NB4 (cell line): ENCODE measurements around the gene NIF3L1.

Experiments used
- DNase-seq: peaks from one replicate; pipeline ENCODE4 v3.0.0; 2010; ENCODE audit warnings: low read depth
- H3K4me3 ChIP-seq: one replicate; pipeline ENCODE4 v1.5.1; 2011; ENCODE audit warnings: mild to moderate bottlenecking, low read depth, low read length, moderate library complexity
- MYC ChIP-seq: IDR thresholded peaks from 2 replicates; pipeline ENCODE4 v1.6.1; 2011; ENCODE audit warnings: low read depth, low read length
- POLR2A ChIP-seq: IDR thresholded peaks from 2 replicates; pipeline ENCODE4 v1.6.1; 2011; ENCODE audit warnings: mild to moderate bottlenecking; ENCODE audit not compliant: insufficient read length; ENCODE audit errors: extremely low read depth
- TF ChIP-seq, protein P1 (sequence below): IDR thresholded peaks from one replicate; pipeline ENCODE4 v1.5.1; 2012; ENCODE audit warnings: low read depth, low read length
- TF ChIP-seq, protein P2 (sequence below): IDR thresholded peaks from 2 replicates; pipeline ENCODE4 v1.6.1; 2011; ENCODE audit warnings: low read depth, low read length

NIF3L1 gene

DNA sequence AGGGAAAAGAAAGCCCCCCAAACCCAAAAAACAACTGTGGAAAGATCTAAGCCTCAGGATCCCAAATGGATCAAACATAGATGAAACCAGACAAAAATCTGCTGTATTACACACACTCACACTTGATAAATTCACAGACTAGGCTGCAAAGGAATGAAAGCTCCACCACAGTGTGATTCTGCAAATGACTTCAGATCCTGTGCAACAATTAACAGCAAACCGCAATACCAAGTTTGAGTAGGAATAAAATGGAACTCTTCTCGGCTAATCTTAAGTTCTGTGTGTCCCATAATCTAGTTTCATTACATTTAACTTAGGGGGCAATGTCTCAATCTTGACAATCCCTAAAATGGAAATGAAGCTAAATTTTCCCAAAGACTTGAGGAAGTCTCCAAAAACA, 36.6 kb upstream of the NIF3L1 start:
- no peak for DNase-seq
- no peak for TF ChIP-seq POLR2A
- TF ChIP-seq, protein P1, sequence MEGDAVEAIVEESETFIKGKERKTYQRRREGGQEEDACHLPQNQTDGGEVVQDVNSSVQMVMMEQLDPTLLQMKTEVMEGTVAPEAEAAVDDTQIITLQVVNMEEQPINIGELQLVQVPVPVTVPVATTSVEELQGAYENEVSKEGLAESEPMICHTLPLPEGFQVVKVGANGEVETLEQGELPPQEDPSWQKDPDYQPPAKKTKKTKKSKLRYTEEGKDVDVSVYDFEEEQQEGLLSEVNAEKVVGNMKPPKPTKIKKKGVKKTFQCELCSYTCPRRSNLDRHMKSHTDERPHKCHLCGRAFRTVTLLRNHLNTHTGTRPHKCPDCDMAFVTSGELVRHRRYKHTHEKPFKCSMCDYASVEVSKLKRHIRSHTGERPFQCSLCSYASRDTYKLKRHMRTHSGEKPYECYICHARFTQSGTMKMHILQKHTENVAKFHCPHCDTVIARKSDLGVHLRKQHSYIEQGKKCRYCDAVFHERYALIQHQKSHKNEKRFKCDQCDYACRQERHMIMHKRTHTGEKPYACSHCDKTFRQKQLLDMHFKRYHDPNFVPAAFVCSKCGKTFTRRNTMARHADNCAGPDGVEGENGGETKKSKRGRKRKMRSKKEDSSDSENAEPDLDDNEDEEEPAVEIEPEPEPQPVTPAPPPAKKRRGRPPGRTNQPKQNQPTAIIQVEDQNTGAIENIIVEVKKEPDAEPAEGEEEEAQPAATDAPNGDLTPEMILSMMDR: no peak
- TF ChIP-seq MYC: no peak
- TF ChIP-seq, protein P2, sequence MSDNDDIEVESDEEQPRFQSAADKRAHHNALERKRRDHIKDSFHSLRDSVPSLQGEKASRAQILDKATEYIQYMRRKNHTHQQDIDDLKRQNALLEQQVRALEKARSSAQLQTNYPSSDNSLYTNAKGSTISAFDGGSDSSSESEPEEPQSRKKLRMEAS: no peak

DNA sequence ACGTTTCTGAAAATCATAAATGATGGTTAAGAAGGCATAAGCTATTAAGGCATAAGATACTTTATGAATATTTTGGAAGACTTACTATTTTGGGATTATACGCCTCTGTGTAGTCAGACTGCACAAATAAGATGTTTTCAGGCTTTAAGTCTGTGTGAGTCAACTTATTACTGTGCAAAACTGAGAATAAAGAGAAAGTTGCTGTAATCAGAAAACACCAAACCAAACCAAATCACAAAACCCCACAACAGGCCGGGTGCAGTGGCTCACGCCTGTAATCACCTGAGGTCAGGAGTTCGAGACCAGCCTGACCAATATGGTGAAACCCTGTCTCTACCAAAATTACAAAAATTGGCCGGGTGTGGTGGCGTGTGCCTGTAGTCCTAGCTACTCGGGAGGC, 32.4 kb upstream of the NIF3L1 start:
- TF ChIP-seq, protein P1: no peak
- TF ChIP-seq POLR2A (no peak), MYC (no peak)
- TF ChIP-seq, protein P2: no peak
- H3K4me3 ChIP-seq: no peak overlapping the region
- DNase-seq: no peak

More for the DNA sequence above, 36.6 kb upstream of the NIF3L1 start:
- no peak overlapping the region for H3K4me3 ChIP-seq

DNA sequence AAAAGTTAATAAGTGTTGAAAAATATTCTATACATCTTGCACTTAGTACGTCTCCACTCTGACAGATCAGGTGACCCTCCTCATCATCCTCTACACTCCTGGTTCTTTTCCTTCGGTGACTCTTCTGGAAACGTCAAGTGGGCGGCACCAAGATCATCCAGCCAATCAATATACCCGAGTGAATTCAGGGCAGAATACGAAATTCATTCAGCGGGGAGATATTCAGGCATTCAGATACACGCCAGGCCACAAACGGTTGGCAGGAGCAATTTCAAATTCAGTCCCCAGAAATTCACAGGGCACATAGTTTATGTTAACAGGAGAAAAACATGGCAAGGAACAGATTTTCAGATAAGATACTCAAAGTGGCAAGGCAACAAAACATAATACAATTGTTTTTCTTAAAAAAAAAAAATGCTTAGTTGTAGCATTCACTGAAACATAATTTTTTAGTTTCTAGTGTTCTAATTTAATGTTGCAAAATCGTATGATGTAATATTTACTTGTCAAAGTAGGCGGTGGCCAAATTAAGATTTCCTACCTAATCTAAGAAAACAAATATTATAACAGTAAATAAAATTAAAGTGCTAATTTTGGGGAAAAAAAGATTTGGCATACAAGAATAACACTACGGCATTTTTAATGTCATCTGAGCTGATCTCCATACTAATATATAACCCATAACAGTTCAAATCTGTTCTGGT, 28.9 kb upstream of the NIF3L1 start:
- H3K4me3 ChIP-seq: peak overlapping the region; percentile 84
- DNase-seq: no peak
- TF ChIP-seq POLR2A: no peak
- TF ChIP-seq, protein P1: no peak

DNA sequence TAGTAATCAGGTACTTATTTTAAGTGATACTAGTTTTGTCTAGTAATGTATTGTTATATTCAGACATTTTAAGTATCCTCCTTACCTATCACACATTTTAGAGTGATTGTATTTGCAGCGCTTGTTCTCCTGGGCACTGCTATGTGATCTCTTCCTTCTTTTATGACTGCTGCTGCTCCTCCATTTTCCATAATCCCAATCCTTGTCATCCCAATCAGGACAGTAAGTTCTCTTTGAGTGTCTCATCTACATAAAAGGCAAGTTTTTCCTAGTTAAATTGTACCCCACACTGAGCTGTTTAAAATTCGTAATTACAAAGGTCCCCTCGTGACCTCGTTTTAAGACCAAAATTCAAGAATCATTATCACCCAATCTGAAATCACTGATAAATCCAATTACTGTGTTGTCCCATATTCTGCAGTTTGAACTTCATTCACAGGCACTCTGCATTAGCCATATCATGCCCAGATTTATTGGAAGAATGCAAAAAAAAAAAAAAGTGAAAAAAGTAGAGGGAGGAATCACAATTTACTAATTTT, 27.5 kb upstream of the NIF3L1 start:
- TF ChIP-seq, protein P1: no peak
- no peak for TF ChIP-seq MYC
- TF ChIP-seq, protein P2: no peak
- no peak for TF ChIP-seq POLR2A
- no peak for DNase-seq
- peak overlapping the region; percentile 84 for H3K4me3 ChIP-seq

DNA sequence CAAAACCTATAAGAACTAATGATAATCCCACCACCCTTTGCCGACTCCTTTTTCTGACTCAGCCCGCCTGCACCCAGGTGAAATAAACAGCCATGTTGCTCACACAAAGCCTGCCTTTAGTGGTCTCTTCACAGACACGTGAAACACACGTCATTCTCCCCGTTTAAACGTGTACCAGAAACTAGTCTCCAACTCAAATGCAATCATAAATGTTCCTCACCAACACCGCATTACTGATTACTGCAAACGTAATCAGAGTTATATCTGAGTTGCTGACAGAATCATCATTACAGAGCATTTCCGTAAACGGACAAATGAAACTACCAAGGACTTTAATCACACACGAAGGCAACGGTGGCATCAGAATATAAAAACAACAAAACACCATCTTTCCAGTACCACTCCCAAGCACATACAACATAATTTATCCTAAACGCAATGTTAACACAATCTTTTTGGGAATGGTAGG, 26.6 kb upstream of the NIF3L1 start:
- DNase-seq: peak; percentile 62
- TF ChIP-seq MYC (no peak), POLR2A (no peak)
- TF ChIP-seq, protein P2: peak; percentile 7; the same call in 1 of the 2 replicates
- TF ChIP-seq, protein P1: no peak
- peak overlapping the region; percentile 84 for H3K4me3 ChIP-seq
